Right lobe of liver (tissue), 4 donors: ENCODE measurements around the gene KCNN3.

Source experiments
- POLR2A ChIP-seq: fragments of 450-650 bp; IDR thresholded peaks from one replicate; pipeline ENCODE4 v1.6.1; 2017; ENCODE audit warnings: antibody characterized with exemption, mild to moderate bottlenecking
- TF ChIP-seq, protein P1 (sequence below), 4 donors: fragments of 200-600 bp in 3 of 4; fragments of 450-650 bp in 1 of 4; IDR thresholded peaks; one replicate each; pipeline versions ENCODE4 v1.5.1 to v1.8.0; 2016 to 2022; ENCODE audit warnings: antibody characterized with exemption in 4 of 4, mild to moderate bottlenecking in 2 of 4
- donor health status: DM: no; HTN: no; CAD: no.
- donor health status: DM: no; HTN: no; CAD: no.
- donor health status: DM: no; HTN: yes; CAD: no.

DNA sequence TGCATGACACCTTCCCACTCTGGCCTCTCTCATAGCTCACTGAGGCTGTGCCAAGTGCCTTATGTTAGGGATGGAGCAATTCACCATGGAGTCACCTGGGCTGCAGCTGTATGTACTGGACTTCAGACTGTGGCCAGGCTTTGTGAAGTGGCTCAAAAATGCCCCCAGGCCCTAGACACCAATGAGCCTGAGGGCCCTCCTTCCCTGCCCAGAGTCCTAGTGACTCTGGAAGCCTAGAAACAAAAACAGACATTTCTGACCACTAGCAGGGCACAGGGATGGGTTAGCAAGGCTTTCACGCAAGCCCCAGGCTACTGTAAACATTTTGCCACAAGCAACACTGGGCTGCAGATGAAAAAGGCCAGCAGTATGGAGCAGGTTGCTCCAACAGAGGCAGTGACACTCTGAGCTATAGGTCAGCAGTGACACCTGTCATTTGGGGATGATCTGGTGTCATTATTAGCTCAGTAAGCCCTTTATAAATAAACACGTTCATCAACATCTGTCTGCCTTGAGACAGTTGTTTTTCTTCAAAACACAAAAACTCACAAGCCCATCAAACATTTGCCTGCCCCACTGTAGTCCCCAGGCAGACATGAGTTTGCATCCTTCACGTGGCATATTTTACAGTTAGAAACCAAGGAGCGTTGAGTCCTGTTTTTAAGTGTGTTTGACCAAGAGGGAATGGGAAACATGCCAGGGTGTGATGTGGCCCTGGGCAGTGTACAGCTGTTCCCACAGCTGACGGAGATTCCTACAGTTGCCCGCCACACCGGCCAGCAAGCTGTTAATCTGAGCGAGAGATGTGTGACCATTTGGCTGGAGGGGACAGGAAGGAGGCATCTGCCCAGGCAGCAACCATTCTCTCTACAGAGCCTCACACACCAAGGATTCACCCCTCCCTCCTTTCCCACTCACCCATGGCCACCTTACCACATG, 66.8 kb downstream of the KCNN3 start:
- no peak for TF ChIP-seq POLR2A
- TF ChIP-seq, protein P1, sequence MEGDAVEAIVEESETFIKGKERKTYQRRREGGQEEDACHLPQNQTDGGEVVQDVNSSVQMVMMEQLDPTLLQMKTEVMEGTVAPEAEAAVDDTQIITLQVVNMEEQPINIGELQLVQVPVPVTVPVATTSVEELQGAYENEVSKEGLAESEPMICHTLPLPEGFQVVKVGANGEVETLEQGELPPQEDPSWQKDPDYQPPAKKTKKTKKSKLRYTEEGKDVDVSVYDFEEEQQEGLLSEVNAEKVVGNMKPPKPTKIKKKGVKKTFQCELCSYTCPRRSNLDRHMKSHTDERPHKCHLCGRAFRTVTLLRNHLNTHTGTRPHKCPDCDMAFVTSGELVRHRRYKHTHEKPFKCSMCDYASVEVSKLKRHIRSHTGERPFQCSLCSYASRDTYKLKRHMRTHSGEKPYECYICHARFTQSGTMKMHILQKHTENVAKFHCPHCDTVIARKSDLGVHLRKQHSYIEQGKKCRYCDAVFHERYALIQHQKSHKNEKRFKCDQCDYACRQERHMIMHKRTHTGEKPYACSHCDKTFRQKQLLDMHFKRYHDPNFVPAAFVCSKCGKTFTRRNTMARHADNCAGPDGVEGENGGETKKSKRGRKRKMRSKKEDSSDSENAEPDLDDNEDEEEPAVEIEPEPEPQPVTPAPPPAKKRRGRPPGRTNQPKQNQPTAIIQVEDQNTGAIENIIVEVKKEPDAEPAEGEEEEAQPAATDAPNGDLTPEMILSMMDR (IDR thresholded peaks at IDR 0.05): no peak
